Thoracic aorta endothelial cell (primary cell): Measurements from ENCODE around the gene GAGE12J. TPM values are rescaled to one million over a fixed set of nuclear protein-coding genes. Genes with fewer than 3 reads are reported as not detected.

Source experiments
- total RNA-seq: library from RNA; depleted of rRNA; stranded (reverse); fragments of >200 nt; gene quantifications from 2 replicates; pipeline ENCODE4 v1.2.3, GENCODE V29; 2012

The GAGE12J gene, protein sequence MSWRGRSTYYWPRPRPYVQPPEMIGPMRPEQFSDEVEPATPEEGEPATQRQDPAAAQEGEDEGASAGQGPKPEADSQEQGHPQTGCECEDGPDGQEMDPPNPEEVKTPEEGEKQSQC
- not detected in 2 replicates for total RNA-seq

DNA sequence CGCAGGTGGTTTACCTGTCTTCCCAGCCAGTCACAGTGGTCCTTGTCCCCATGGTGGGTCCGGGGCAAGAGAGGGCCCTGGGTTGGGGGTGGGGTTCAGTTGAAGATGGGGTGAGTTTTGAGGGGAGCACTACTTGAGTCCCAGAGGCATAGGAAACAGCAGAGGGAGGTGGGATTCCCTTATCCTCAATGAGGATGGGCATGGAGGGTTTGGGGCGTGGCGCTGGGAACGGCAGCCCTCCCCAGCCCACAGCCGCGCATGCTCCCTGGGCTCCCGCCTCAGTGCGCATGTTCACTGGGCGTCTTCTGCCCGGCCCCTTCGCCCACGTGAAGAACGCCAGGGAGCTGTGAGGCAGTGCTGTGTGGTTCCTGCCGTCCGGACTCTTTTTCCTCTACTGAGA lies at the start of gene GAGE12J:
TSS of gene GAGE12J (plus strand) at position 301 of the 400 bp plus-strand sequence. CDS start 1,157 bp downstream, outside the sequence.

DNA sequence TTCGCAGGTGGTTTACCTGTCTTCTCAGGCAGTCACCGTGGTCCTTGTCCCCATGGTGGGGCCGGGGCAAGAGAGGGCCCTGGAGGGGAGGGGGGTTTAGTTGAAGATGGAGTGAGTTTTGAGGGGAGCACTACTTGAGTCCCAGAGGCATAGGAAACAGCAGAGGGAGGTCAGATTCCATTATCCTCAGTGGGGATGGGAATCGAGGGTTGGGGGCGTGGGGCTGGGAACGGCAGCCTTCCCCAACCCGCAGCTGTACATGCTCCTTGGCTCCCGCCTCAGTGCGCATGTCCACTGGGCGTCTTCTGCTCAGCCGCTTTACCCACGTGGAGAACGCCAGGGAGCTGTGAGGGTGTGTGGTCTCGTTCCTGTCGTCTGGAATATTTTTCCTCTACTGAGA lies 18.5 kb upstream of the GAGE12J start, which contains the start of gene GAGE10:
TSS of gene GAGE10 (plus strand) at position 301 of the 400 bp plus-strand sequence. CDS start 1,214 bp downstream, outside the sequence.

DNA sequence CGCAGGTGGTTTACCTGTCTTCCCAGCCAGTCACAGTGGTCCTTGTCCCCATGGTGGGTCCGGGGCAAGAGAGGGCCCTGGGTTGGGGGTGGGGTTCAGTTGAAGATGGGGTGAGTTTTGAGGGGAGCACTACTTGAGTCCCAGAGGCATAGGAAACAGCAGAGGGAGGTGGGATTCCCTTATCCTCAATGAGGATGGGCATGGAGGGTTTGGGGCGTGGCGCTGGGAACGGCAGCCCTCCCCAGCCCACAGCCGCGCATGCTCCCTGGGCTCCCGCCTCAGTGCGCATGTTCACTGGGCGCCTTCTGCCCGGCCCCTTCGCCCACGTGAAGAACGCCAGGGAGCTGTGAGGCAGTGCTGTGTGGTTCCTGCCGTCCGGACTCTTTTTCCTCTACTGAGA lies 9.4 kb downstream of the GAGE12J start, which contains the start of gene GAGE13:
TSS of gene GAGE13 (plus strand) at position 301 of the 400 bp plus-strand sequence. CDS start 1,156 bp downstream, outside the sequence.

Other genes with a start within 250 kb of the GAGE12J start
- 7.8 and 12.3 TPM in 2 replicates for gene PRAF2, start 248.0 kb upstream of the GAGE12J start, total RNA-seq
- 25.5 and 25.7 TPM in 2 replicates for gene WDR45, start 242.2 kb upstream of the GAGE12J start, total RNA-seq
- 17.8 and 19.5 TPM in 2 replicates for gene GPKOW, start 198.3 kb upstream of the GAGE12J start, total RNA-seq
- gene MAGIX, start 159.3 kb upstream of the GAGE12J start, total RNA-seq = 0.36 and 0.40 TPM in 2 replicates
- gene PLP2, start 150.1 kb upstream of the GAGE12J start, total RNA-seq = 56.9 and 83.6 TPM in 2 replicates
- gene PRICKLE3, start 135.7 kb upstream of the GAGE12J start, total RNA-seq = 4.8 and 7.5 TPM in 2 replicates
- 0.13 and 0.36 TPM in 2 replicates for gene SYP, start 121.8 kb upstream of the GAGE12J start, total RNA-seq
- gene CACNA1F, start 88.7 kb upstream of the GAGE12J start, total RNA-seq = not detected in 2 replicates
- 12.0 and 14.7 TPM in 2 replicates for gene CCDC22, start 86.6 kb upstream of the GAGE12J start, total RNA-seq
- gene FOXP3, start 57.3 kb upstream of the GAGE12J start, total RNA-seq = not detected in 2 replicates
- 0.93 and 1.9 TPM in 2 replicates for gene PPP1R3F, start 52.2 kb upstream of the GAGE12J start, total RNA-seq
- gene GAGE10, start 18.4 kb upstream of the GAGE12J start, total RNA-seq = not detected in 2 replicates
- not detected in 2 replicates for gene GAGE13, start 9.5 kb downstream of the GAGE12J start, total RNA-seq
- gene GAGE12C, start 210.1 kb downstream of the GAGE12J start, total RNA-seq = not detected in 2 replicates
- not detected in 2 replicates for gene GAGE12D, start 219.7 kb downstream of the GAGE12J start, total RNA-seq
- not detected in 2 replicates for gene GAGE12E, start 229.3 kb downstream of the GAGE12J start, total RNA-seq
- not detected in 2 replicates for gene GAGE12F, start 238.8 kb downstream of the GAGE12J start, total RNA-seq
- gene GAGE12G, start 248.4 kb downstream of the GAGE12J start, total RNA-seq = not detected in 2 replicates